ENCODE data around the gene NLGN1. TPM values are rescaled to one million over a fixed set of nuclear protein-coding genes. Genes with fewer than 3 reads are reported as not detected.

Gene NLGN1
- total RNA-seq, 1 donor, result 6.1 TPM

- no peak overlapping the region for H3K4me3 ChIP-seq (ENCODE audit: low read depth, low read length)
- TF ChIP-seq, protein P1, sequence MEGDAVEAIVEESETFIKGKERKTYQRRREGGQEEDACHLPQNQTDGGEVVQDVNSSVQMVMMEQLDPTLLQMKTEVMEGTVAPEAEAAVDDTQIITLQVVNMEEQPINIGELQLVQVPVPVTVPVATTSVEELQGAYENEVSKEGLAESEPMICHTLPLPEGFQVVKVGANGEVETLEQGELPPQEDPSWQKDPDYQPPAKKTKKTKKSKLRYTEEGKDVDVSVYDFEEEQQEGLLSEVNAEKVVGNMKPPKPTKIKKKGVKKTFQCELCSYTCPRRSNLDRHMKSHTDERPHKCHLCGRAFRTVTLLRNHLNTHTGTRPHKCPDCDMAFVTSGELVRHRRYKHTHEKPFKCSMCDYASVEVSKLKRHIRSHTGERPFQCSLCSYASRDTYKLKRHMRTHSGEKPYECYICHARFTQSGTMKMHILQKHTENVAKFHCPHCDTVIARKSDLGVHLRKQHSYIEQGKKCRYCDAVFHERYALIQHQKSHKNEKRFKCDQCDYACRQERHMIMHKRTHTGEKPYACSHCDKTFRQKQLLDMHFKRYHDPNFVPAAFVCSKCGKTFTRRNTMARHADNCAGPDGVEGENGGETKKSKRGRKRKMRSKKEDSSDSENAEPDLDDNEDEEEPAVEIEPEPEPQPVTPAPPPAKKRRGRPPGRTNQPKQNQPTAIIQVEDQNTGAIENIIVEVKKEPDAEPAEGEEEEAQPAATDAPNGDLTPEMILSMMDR (IDR thresholded peaks at IDR 0.05; ENCODE audit: insufficient read depth, low read length), result no peak
- DNase-seq (ENCODE audit: low read depth), result no peak
Observed at GRCh38 chr3:173739726-173740125, 342.2 kb downstream of the NLGN1 start.

DNA sequence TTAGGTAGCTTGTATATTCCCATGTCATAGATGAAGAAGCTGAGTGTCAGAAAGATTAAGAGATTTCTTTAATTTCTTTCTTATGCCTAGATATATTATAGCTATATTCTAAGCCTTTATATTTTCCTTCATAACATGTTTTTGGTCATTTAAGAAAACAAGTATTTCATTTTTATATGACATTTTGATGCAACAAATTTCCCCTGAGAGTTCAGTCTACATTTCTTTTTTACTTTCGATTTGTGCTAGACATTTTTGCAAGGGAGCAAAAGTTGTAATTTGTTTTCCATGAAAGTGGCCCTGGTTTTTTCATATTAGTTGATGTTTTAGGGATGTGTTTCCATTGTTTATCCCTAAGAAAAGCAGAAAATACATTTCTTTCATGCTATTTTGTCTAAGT is 344.9 kb downstream of the NLGN1 start:
- H3K4me3 ChIP-seq (ENCODE audit: low read depth, low read length), result no peak overlapping the region
- peak; percentile 38 for DNase-seq (ENCODE audit: low read depth)
- TF ChIP-seq, protein P1 (IDR thresholded peaks at IDR 0.05; ENCODE audit: insufficient read depth, low read length), result no peak

GRCh38 chr3:173743111-173743510 is 345.6 kb downstream of the NLGN1 start:
- TF ChIP-seq, protein P1 (IDR thresholded peaks at IDR 0.05; ENCODE audit: insufficient read depth, low read length), result no peak
- H3K4me3 ChIP-seq (ENCODE audit: low read depth, low read length), result no peak overlapping the region
- peak; percentile 25 for DNase-seq (ENCODE audit: low read depth)

DNA sequence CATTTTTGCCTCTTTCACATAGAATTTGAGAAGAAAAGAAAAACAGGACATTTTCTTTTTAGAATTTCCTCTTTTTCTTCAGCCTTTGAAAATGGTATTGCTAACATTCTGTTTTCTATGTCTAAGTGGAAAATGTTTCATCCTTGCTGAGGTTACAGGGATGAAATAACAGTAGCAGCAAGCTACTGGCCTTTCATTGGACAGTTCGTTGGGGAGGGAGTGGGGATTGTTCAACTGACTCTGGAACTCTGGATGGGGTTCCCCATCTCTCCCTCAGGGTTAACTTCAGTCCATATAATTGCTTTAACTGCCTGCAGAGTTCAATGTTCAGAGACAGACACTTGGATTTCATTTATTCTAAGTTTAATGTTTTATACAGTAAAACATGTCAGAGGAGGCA is 346.0 kb downstream of the NLGN1 start:
- no peak for DNase-seq (ENCODE audit: low read depth)
- no peak overlapping the region for H3K4me3 ChIP-seq (ENCODE audit: low read depth, low read length)
- TF ChIP-seq, protein P1 (IDR thresholded peaks at IDR 0.05; ENCODE audit: insufficient read depth, low read length), result no peak

DNA sequence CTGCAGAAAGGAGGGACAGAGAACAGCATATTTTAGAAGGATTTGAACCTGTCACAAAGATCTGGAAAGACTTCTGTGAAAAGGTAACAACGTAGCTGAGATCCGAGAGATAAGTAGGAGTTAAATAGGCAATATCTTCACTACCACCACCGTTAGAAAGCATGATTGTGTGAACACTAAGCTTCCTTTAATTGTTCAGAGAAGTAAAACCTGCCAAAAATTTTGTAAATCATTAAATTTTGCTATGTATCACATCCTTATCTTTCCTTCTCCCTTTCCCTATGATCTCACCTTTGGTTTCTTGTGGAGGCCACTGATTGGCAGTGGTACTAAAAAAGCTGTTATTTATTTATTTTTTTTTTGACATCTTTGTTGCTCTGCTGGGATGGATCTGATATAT is 346.9 kb downstream of the NLGN1 start:
- no peak overlapping the region for H3K4me3 ChIP-seq (ENCODE audit: low read depth, low read length)
- TF ChIP-seq, protein P1 (IDR thresholded peaks at IDR 0.05; ENCODE audit: insufficient read depth, low read length), result no peak
- DNase-seq (ENCODE audit: low read depth), result no peak

GRCh38 chr3:173744895-173745294 is 347.4 kb downstream of the NLGN1 start:
- no peak overlapping the region for H3K4me3 ChIP-seq (ENCODE audit: low read depth, low read length)
- TF ChIP-seq, protein P1 (IDR thresholded peaks at IDR 0.05; ENCODE audit: insufficient read depth, low read length), result no peak

DNA sequence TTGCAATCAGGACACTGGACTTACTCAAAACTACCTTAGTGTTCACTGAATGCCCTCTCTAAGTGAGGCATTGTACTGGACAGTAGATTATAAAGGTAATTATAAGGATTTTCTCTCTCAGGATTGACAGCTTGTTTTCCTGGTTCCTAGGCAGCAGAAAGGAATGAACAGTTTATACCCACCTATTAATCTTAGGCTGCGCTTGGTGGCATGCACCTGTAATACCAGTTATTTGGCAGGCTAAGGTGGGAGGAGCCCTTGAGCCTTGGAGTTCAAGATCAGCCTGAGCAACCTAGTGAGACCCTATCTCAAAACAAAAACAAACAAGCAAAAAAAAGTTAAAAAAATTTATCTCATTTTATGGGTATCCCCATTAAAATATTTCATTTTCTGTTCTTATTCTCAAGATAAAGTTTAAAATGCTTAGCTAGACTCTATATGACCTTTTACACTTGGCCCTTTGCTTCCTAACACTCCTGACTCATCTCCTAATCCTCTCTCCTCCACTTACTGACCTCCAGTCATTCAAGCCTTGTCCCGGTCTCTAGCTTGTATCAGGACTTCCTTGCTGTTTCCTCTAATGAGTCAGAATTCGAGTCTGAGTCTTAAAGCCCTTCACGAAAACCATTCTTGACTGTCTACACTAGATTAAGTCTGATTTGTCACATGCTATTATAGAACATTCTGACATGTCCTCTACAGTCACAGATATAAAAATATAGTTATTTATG is 348.6 kb downstream of the NLGN1 start:
- TF ChIP-seq, protein P1 (IDR thresholded peaks at IDR 0.05; ENCODE audit: insufficient read depth, low read length), result no peak
- peak; percentile 31 for DNase-seq (ENCODE audit: low read depth)
- H3K4me3 ChIP-seq (ENCODE audit: low read depth, low read length), result no peak overlapping the region

More at GRCh38 chr3:173744895-173745294, 347.4 kb downstream of the NLGN1 start:
- no peak for DNase-seq (ENCODE audit: low read depth)
